Mesodermal cell (in vitro differentiated cells): ENCODE results near the gene PAIP2.

Experiments
- H3K27ac ChIP-seq: 2 replicates; pipeline ENCODE4 v1.7.0; 2013; ENCODE audit warnings: mild to moderate bottlenecking, low read depth, low read length, moderate library complexity; ENCODE audit not compliant: severe bottlenecking
- H3K36me3 ChIP-seq: 2 replicates; pipeline ENCODE4 v1.7.1; 2013; ENCODE audit warnings: mild to moderate bottlenecking, low read length, moderate library complexity; ENCODE audit not compliant: control insufficient read depth, insufficient read depth
- H3K4me1 ChIP-seq: one replicate; pipeline ENCODE4 v1.7.1; 2013; ENCODE audit warnings: mild to moderate bottlenecking, low read length; ENCODE audit not compliant: insufficient read depth, control insufficient read depth, poor library complexity, severe bottlenecking
- H3K4me3 ChIP-seq: 2 replicates; pipeline ENCODE4 v1.7.0; 2013; ENCODE audit warnings: low read length, control low read depth, mild to moderate bottlenecking; ENCODE audit not compliant: insufficient read depth, poor library complexity, severe bottlenecking; ENCODE audit errors: extremely low read depth
- H3K9me3 ChIP-seq: 2 replicates; pipeline ENCODE4 v1.7.1; 2013; ENCODE audit warnings: mild to moderate bottlenecking, low read length, moderate library complexity; ENCODE audit not compliant: control insufficient read depth
- WGBS, 2 experiments: methylation state at CpG; one replicate each; pipeline ENCODE4 v1.1.5; 2013; ENCODE audit warnings: missing lambda C conversion rate in 2 of 2; ENCODE audit not compliant: insufficient coverage in 2 of 2; 5-methylcytosine and 5-hydroxymethylcytosine counted together

Gene PAIP2

GRCh38 chr5:139360384-139360783 is 18.7 kb downstream of the PAIP2 start:
- WGBS, 2 experiments: 95 to 97% methylated on average over 3 to 4 of the region's 4 CpGs
- Histone ChIP-seq H3K4me3 (no peak overlapping the region), H3K9me3 (no peaks in the 10 kb centered on the region), H3K4me1 (no peaks in the 10 kb centered on the region), H3K27ac (no peak overlapping the region), H3K36me3 (peaks cover 67% of the 10 kb centered on the region)

- Histone ChIP-seq H3K9me3 (no peaks in the 10 kb centered on the region), H3K36me3 (peaks cover 73% of the 10 kb centered on the region), H3K27ac (no peak overlapping the region), H3K4me3 (no peak overlapping the region), H3K4me1 (no peaks in the 10 kb centered on the region)
- WGBS, 2 experiments: 100% methylated on average over 1 to 4 of the region's 6 CpGs
Observed at GRCh38 chr5:139361835-139362429, 20.3 kb downstream of the PAIP2 start.

GRCh38 chr5:139363937-139364336 is 22.3 kb downstream of the PAIP2 start:
- Histone ChIP-seq H3K36me3 (peaks cover 75% of the 10 kb centered on the region), H3K4me1 (no peaks in the 10 kb centered on the region), H3K9me3 (no peaks in the 10 kb centered on the region), H3K4me3 (no peak overlapping the region), H3K27ac (no peak overlapping the region)
- WGBS, 2 experiments: 100% methylated on average over 1 of the region's 2 CpGs

GRCh38 chr5:139364466-139364865 is 22.8 kb downstream of the PAIP2 start:
- H3K4me1 ChIP-seq: no peaks in the 10 kb centered on the region
- H3K9me3 ChIP-seq: no peaks in the 10 kb centered on the region
- H3K27ac ChIP-seq: no peak overlapping the region
- H3K4me3 ChIP-seq: no peak overlapping the region
- H3K36me3 ChIP-seq: peaks cover 76% of the 10 kb centered on the region
- 100% methylated on average over 1 of the region's 2 CpGs; no CpG with 5 or more reads in 1 of the 2 experiments for WGBS, 2 experiments

GRCh38 chr5:139368613-139369012 is 27.0 kb downstream of the PAIP2 start:
- Histone ChIP-seq H3K36me3 (peaks cover 82% of the 10 kb centered on the region), H3K4me3 (no peak overlapping the region), H3K9me3 (no peaks in the 10 kb centered on the region), H3K27ac (no peak overlapping the region), H3K4me1 (no peaks in the 10 kb centered on the region)
- WGBS, 2 experiments: 70 to 80% methylated on average over 1 to 2 of the region's 2 CpGs

GRCh38 chr5:139369181-139369580 is 27.5 kb downstream of the PAIP2 start:
- no CpG with 5 or more reads among the region's 1 CpG for WGBS, 2 experiments
- no peak overlapping the region for H3K27ac ChIP-seq
- H3K4me3 ChIP-seq: no peak overlapping the region
- H3K4me1 ChIP-seq: no peaks in the 10 kb centered on the region
- peaks cover 79% of the 10 kb centered on the region for H3K36me3 ChIP-seq
- no peaks in the 10 kb centered on the region for H3K9me3 ChIP-seq

GRCh38 chr5:139371482-139372435 is 30.1 kb downstream of the PAIP2 start:
- no peak overlapping the region for H3K27ac ChIP-seq
- H3K4me3 ChIP-seq: no peak overlapping the region
- H3K9me3 ChIP-seq: no peaks in the 10 kb centered on the region
- no peaks in the 10 kb centered on the region for H3K4me1 ChIP-seq
- H3K36me3 ChIP-seq: peaks cover 70% of the 10 kb centered on the region
- 86 to 98% methylated on average over 3 to 4 of the region's 7 CpGs for WGBS, 2 experiments

GRCh38 chr5:139374909-139375308 is 33.3 kb downstream of the PAIP2 start:
- Histone ChIP-seq H3K27ac (no peak overlapping the region), H3K4me3 (no peak overlapping the region), H3K4me1 (no peaks in the 10 kb centered on the region), H3K9me3 (no peaks in the 10 kb centered on the region), H3K36me3 (peaks cover 46% of the 10 kb centered on the region)
- WGBS, 2 experiments: 88% methylated on average over 2 of the region's 2 CpGs; no CpG with 5 or more reads in 1 of the 2 experiments

- WGBS, 2 experiments: 90 to 97% methylated on average over 2 to 5 of the region's 7 CpGs
- Histone ChIP-seq H3K9me3 (no peaks in the 10 kb centered on the region), H3K27ac (no peak overlapping the region), H3K4me3 (no peak overlapping the region), H3K4me1 (no peaks in the 10 kb centered on the region), H3K36me3 (peaks cover 34% of the 10 kb centered on the region)
Observed at GRCh38 chr5:139376364-139376763, 34.7 kb downstream of the PAIP2 start.

GRCh38 chr5:139377226-139377625 is 35.6 kb downstream of the PAIP2 start:
- no peak overlapping the region for H3K27ac ChIP-seq
- WGBS, 2 experiments: 97 to 100% methylated on average over 3 of the region's 3 CpGs
- no peaks in the 10 kb centered on the region for H3K4me1 ChIP-seq
- H3K36me3 ChIP-seq: peaks cover 25% of the 10 kb centered on the region
- no peaks in the 10 kb centered on the region for H3K9me3 ChIP-seq
- H3K4me3 ChIP-seq: no peak overlapping the region
